Trophoblast cell (in vitro differentiated cells and primary cell): Measurements from ENCODE around the gene TMEM144.

ENCODE experiments used
- DNase-seq, 2 donors: peaks; one replicate each; pipeline ENCODE4 v3.0.0-alpha.2; 2016
- H2AFZ ChIP-seq: 2 replicates; pipeline ENCODE4 v1.6.1; 2013; ENCODE audit warnings: low read length, moderate library complexity, mild to moderate bottlenecking; ENCODE audit not compliant: insufficient read depth, poor library complexity
- H2AK5ac ChIP-seq: 2 replicates; pipeline ENCODE4 v1.6.1; 2013; ENCODE audit warnings: mild to moderate bottlenecking, low read length
- H2BK120ac ChIP-seq: 2 replicates; pipeline ENCODE4 v1.6.1; 2013; ENCODE audit warnings: low read length, mild to moderate bottlenecking, moderate library complexity; ENCODE audit not compliant: insufficient read depth, poor library complexity
- H2BK12ac ChIP-seq: 2 replicates; pipeline ENCODE4 v1.6.1; 2013; ENCODE audit warnings: mild to moderate bottlenecking, low read length, moderate library complexity
- H2BK5ac ChIP-seq: 2 replicates; pipeline ENCODE4 v1.6.1; 2013; ENCODE audit warnings: low read length, low read depth, moderate library complexity, mild to moderate bottlenecking; ENCODE audit not compliant: poor library complexity
- H3K14ac ChIP-seq: 2 replicates; pipeline ENCODE4 v1.6.1; 2013; ENCODE audit warnings: mild to moderate bottlenecking, low read length
- H3K18ac ChIP-seq: 2 replicates; pipeline ENCODE4 v1.6.1; 2013; ENCODE audit warnings: mild to moderate bottlenecking, low read length
- H3K23ac ChIP-seq: 2 replicates; pipeline ENCODE4 v1.6.1; 2013; ENCODE audit warnings: low read length
- H3K27ac ChIP-seq: 2 replicates; pipeline ENCODE4 v1.5.1; 2013; ENCODE audit warnings: low read depth, mild to moderate bottlenecking, inconsistent platforms, low read length, moderate library complexity
- H3K27me3 ChIP-seq: 2 replicates; pipeline ENCODE4 v1.6.1; 2013; ENCODE audit warnings: inconsistent platforms, mild to moderate bottlenecking, low read length, moderate library complexity; ENCODE audit not compliant: insufficient read depth
- H3K36me3 ChIP-seq, 2 experiments: 1 replicate in 1 of 2; 2 replicates in 1 of 2; pipeline ENCODE4 v1.6.1; 2013; ENCODE audit warnings: low read length in 2 of 2, mild to moderate bottlenecking in 2 of 2, moderate library complexity in 1 of 2; ENCODE audit not compliant: insufficient read depth in 2 of 2, control insufficient read depth in 1 of 2
- H3K4ac ChIP-seq: 2 replicates; pipeline ENCODE4 v1.6.1; 2013; ENCODE audit warnings: low read depth, mild to moderate bottlenecking, low read length, moderate library complexity
- H3K4me1 ChIP-seq, 2 experiments: 1 replicate in 1 of 2; 2 replicates in 1 of 2; pipeline ENCODE4 v1.6.1; 2013; ENCODE audit warnings: low read length in 2 of 2, mild to moderate bottlenecking in 2 of 2, moderate library complexity in 1 of 2; ENCODE audit not compliant: insufficient read depth in 2 of 2, control insufficient read depth in 1 of 2
- H3K4me2 ChIP-seq: 2 replicates; pipeline ENCODE4 v1.6.1; 2013; ENCODE audit warnings: inconsistent platforms, mild to moderate bottlenecking, low read length, moderate library complexity
- H3K4me3 ChIP-seq: 2 replicates; pipeline ENCODE4 v1.5.1; 2013; ENCODE audit warnings: mild to moderate bottlenecking, low read depth, low read length, inconsistent platforms
- H3K79me1 ChIP-seq: one replicate; pipeline ENCODE4 v1.6.1; 2013; ENCODE audit warnings: low read length
- H3K79me2 ChIP-seq: 2 replicates; pipeline ENCODE4 v1.6.1; 2013; ENCODE audit warnings: low read length, mild to moderate bottlenecking; ENCODE audit not compliant: control insufficient read depth, insufficient read depth, poor library complexity
- H3K9ac ChIP-seq: 2 replicates; pipeline ENCODE4 v1.6.1; 2013; ENCODE audit warnings: mild to moderate bottlenecking, low read length
- H3K9me3 ChIP-seq: 2 replicates; pipeline ENCODE4 v1.6.1; 2013; ENCODE audit warnings: low read depth, mild to moderate bottlenecking, control low read depth, inconsistent platforms, low read length; ENCODE audit not compliant: insufficient read depth
- H4K12ac ChIP-seq: 2 replicates; pipeline ENCODE4 v1.6.1; 2013; ENCODE audit warnings: low read depth, mild to moderate bottlenecking, low read length, moderate library complexity
- H4K8ac ChIP-seq: 2 replicates; pipeline ENCODE4 v1.6.1; 2013; ENCODE audit warnings: low read depth, mild to moderate bottlenecking, low read length, moderate library complexity
- H4K91ac ChIP-seq: one replicate; pipeline ENCODE4 v1.6.1; 2013; ENCODE audit warnings: low read depth, mild to moderate bottlenecking, low read length, moderate library complexity
- WGBS: extraction: QIAGEN DNeasy Blood & Tissue Kit; methylation state at CpG from one replicate; pipeline ENCODE4 v1.1.7; 2013; ENCODE audit warnings: missing lambda C conversion rate; ENCODE audit not compliant: insufficient read length, insufficient coverage; ENCODE audit errors: extremely low coverage; 5-methylcytosine and 5-hydroxymethylcytosine counted together

The TMEM144 gene

DNA sequence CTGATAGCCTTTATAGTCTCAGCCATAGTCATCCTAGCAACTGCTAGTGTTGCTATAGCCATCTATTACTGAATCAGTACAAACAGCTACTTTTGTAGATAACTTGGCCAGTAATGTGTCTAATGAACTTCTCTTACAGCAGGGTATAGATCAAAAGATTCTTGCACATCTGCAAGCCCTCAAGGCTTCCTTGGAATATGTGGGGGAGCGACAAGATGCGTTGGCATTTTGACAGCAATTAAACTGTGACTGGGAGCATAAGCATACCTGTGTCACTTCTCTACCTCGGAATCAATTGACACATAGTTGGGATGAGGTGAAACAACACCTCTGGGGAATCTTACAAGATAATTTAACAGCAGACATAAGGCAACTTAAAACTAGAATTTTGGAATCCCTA is 87.6 kb downstream of the TMEM144 start:
- Histone ChIP-seq H3K18ac (no peak overlapping the region), H4K12ac (no peak overlapping the region), H3K36me3 (no peaks in the 10 kb centered on the region), H2AFZ (no peak overlapping the region), H4K8ac (no peak overlapping the region), H3K79me1 (peaks cover 7% of the 10 kb centered on the region), H3K4me1 (peaks cover 0 to 7% of the 10 kb centered on the region in 2 experiments), H2BK12ac (no peak overlapping the region), H3K27ac (no peak overlapping the region), H2BK5ac (no peak overlapping the region), H3K4me2 (no peak overlapping the region), H4K91ac (no peak overlapping the region), H3K79me2 (no peaks in the 10 kb centered on the region), H3K9me3 (peaks cover 3% of the 10 kb centered on the region), H3K27me3 (no peaks in the 10 kb centered on the region), H2AK5ac (no peak overlapping the region), H3K23ac (no peak overlapping the region), H3K14ac (no peak overlapping the region), H2BK120ac (no peak overlapping the region), H3K4ac (no peak overlapping the region), H3K4me3 (no peak overlapping the region), H3K9ac (no peak overlapping the region)
- peak; percentile 27 to 54 for DNase-seq
- no CpG with 5 or more reads among the region's 3 CpGs for WGBS

DNA sequence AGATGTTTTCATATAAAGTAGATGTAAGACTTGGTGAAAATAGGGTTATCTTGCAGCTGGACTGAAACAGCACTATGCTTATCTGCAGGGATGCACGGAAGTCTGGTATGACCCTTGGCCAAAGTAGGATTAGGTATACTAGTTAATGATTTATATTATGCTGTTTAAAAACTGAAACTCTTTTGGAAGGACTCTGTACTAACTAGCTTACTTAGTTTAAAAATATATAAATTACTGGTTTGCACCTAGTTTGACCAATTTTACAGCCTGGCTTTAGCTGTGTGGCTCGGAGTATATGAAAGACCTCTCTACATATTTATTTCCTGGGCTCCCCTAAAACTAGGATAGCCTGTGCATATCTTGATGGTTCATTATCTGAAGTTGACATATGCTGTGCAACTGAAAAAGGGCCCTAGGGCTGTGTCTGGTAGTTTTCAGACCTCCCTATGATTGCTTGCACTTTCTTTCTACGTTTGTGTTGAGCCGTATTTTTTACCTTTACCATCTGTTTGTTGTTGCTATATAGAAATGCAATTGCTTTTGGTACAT is 89.2 kb downstream of the TMEM144 start:
- H4K8ac ChIP-seq: no peak overlapping the region
- no peak overlapping the region for H3K27ac ChIP-seq
- H3K4me1 ChIP-seq: peaks cover 0 to 7% of the 10 kb centered on the region in 2 experiments
- H3K23ac ChIP-seq: no peak overlapping the region
- no peak overlapping the region for H4K91ac ChIP-seq
- no peaks in the 10 kb centered on the region for H3K27me3 ChIP-seq
- DNase-seq: no peak
- H3K4me3 ChIP-seq: no peak overlapping the region
- no peak overlapping the region for H3K9ac ChIP-seq
- no peak overlapping the region for H2BK12ac ChIP-seq
- no peak overlapping the region for H2AK5ac ChIP-seq
- no peaks in the 10 kb centered on the region for H3K9me3 ChIP-seq
- H2AFZ ChIP-seq: no peak overlapping the region
- no peak overlapping the region for H2BK120ac ChIP-seq
- no peaks in the 10 kb centered on the region for H3K79me2 ChIP-seq
- H3K18ac ChIP-seq: no peak overlapping the region
- no peak overlapping the region for H3K4ac ChIP-seq
- no peaks in the 10 kb centered on the region for H3K36me3 ChIP-seq
- H3K79me1 ChIP-seq: peaks cover 7% of the 10 kb centered on the region
- no peak overlapping the region for H3K14ac ChIP-seq
- no peak overlapping the region for H4K12ac ChIP-seq
- no CpG with 5 or more reads among the region's 4 CpGs for WGBS
- H3K4me2 ChIP-seq: no peak overlapping the region
- H2BK5ac ChIP-seq: no peak overlapping the region

DNA sequence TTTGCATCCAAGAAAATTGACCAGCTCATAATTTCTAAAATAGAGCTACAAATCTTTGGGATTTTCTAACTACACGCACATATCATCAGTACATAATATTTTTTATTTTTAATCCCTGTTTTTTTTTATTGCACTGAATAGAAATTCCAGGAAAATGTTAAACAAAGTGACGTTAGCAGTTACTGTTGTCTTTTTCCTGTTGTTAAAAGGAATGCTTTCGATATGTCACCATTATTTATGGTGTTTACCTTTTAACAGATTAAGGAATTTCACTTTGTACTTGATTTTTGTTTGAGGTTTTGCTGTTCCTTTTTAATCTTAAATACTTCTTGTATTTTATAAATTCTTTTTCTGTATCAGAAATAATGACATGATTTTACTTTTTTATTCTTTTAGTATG is 89.7 kb downstream of the TMEM144 start:
- Histone ChIP-seq H4K8ac (no peak overlapping the region), H2AFZ (no peak overlapping the region), H2BK12ac (no peak overlapping the region), H3K4me2 (no peak overlapping the region), H3K23ac (no peak overlapping the region), H3K27ac (no peak overlapping the region), H3K79me2 (no peaks in the 10 kb centered on the region), H4K91ac (no peak overlapping the region), H3K36me3 (no peaks in the 10 kb centered on the region), H3K4me3 (no peak overlapping the region), H3K14ac (no peak overlapping the region), H3K27me3 (no peaks in the 10 kb centered on the region), H3K79me1 (peaks cover 7% of the 10 kb centered on the region), H2BK120ac (no peak overlapping the region), H3K4me1 (peaks cover 0 to 7% of the 10 kb centered on the region in 2 experiments), H2BK5ac (no peak overlapping the region), H3K9ac (no peak overlapping the region), H3K4ac (no peak overlapping the region), H2AK5ac (no peak overlapping the region), H3K9me3 (no peaks in the 10 kb centered on the region), H3K18ac (no peak overlapping the region), H4K12ac (no peak overlapping the region)
- DNase-seq: no peak
- no CpG with 5 or more reads among the region's 3 CpGs for WGBS

DNA sequence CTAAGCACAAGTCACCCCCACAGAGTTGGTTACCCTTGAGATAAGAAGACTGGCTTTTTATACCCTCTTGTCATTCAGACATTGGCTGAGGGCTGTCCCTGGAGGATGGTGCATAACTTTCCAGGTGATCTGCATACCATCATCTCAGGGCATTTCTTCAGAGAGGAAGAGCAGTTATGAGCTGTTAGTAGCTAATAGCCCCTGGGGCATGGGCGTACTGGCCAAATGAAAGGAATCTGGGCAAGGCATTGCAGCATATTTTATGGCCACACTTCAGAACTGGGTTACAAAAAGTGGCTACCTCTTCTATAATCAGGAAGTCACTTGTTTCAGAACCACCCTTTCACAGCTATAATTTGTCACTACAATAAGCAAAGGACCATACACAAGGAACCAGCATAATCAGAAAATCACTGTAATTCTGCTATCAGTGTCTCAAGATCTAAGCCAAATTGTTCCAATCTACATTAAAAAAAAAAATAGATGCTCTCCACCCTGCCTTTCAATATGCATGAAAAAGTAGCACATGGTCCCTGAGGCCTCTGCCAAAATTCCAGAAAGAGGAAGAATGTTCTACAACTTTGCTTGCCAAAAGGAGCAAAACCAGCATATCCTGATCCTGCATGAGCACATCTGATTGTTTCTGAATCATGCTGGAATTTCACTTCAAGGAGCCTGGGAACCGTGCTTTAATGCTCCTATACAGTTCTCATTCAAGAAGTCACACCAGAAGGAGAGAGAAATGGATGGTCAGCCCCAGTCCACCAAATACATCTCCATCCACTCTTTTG is 92.0 kb downstream of the TMEM144 start:
- Histone ChIP-seq H4K8ac (no peak overlapping the region), H3K27me3 (no peaks in the 10 kb centered on the region), H3K36me3 (no peaks in the 10 kb centered on the region), H3K18ac (no peak overlapping the region), H3K9ac (no peak overlapping the region), H3K4ac (no peak overlapping the region), H2AK5ac (no peak overlapping the region), H3K4me2 (peak overlapping the region; percentile 2), H3K27ac (peak overlapping the region; percentile 19), H3K4me1 (peaks cover 0 to 7% of the 10 kb centered on the region in 2 experiments), H3K23ac (no peak overlapping the region), H4K91ac (no peak overlapping the region), H2BK120ac (no peak overlapping the region), H2AFZ (no peak overlapping the region), H3K9me3 (no peaks in the 10 kb centered on the region), H4K12ac (no peak overlapping the region), H2BK5ac (no peak overlapping the region), H3K14ac (no peak overlapping the region), H3K79me1 (peaks cover 7% of the 10 kb centered on the region), H2BK12ac (no peak overlapping the region), H3K4me3 (no peak overlapping the region), H3K79me2 (no peaks in the 10 kb centered on the region)
- peak; percentile 89 to 97 for DNase-seq
- WGBS: no CpG with 5 or more reads among the region's 2 CpGs
